GM19468 (cell line): ENCODE results near the gene MCC.

Experiments
- ATAC-seq: cut with Tn5 transposase; IDR thresholded peaks from one replicate; pipeline ENCODE4 v1.9.1; 2021; ENCODE audit warnings: mild to moderate bottlenecking, moderate library complexity, moderate number of reproducible peaks; ENCODE audit not compliant: unreplicated experiment; ENCODE audit errors: extremely low read depth

The MCC gene

DNA sequence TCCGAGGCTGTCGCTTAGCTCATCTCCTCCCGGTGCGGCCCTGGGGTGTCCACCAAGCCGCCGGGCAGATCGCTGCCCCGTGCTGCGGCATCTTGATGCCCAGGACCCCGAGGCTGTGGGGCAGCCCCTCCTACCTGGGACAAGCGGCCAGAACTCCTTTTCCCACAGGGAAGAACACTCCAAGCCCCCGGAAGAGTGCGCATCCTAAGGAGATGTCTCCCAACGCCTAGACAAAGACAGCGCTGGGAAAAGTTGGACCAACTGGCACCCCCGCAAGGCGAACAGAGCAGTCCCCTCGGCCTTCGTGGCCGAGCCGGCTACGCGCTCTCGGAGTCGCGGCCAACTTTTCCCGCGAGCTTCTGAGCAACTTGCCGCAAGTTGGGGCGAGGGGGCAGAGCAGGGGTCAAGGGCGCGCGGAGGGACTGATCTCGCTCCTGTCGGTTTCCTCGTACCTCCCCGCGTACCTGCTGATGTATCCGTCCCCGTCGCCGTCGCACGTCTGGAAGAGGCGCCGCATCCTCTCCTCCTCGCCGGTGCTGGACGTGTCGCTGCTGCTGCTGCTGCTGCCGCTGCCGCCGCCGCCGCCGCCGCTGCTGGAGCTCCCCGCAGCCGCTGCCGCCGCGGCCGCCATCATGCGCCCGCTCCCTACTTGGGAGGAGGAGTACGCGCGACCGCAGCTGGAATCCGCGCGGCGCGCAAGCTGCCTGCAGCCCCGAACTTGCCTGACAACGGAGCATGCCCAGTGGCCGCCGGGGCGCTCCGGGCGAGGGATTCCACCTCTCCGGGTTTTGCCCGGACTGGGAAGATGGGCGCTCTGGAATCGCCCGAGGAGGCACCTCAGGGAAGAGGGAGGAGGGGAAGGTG, at the start of gene MCC:
MCC (minus strand) TSS at position 673 of the 864 bp plus-strand sequence.
- no peak for ATAC-seq

DNA sequence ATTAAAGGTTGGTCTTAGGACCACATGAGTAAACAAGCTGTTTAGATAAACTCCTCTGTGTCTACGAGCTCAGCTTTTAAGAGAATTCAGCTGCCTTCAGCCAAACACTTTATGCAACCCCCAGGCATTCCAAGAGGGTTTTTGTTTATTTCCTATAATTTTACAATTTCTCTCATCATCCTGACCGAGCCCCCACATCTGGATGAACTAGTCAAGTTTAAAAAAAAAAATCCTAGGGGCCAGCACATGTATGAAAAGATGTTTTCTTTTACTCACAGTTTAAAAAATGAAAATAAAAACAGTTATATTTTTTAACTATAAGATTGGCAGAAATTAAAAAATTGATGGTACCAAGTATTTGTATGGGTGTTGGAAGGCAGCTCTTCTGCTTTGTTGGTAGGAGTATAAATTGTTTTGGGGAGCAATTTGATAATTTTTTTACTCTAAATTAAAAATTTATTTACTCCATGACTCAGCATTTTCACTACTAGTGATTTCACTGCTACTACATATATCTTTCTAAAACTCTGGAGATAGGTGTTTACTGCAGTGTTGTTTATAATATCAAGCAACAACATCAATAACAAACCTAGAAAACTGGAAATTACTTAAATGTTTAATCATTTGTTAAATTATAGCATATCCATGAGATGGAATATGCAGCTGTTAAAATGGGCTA, 43.4 kb upstream of the MCC start:
- ATAC-seq = no peak

DNA sequence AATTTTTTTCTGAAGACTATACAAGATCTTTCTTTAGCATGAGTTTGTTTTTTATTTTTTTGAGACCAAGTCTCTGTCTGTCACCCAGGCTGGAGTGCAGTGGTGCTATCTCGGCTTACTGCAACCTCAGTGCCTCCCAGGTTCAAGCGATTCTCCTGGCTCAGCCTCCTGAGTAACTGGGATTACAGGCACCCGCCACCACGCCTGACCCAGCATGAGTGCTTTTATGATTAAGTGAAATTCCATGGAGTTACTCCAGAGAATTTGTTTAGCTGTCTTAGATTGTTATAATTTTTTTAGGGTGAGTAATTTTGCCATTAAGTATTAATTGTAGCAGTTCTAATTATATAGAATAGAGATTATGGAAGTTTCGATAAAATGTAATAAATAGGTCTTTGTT, 39.5 kb upstream of the MCC start:
- ATAC-seq = no peak

DNA sequence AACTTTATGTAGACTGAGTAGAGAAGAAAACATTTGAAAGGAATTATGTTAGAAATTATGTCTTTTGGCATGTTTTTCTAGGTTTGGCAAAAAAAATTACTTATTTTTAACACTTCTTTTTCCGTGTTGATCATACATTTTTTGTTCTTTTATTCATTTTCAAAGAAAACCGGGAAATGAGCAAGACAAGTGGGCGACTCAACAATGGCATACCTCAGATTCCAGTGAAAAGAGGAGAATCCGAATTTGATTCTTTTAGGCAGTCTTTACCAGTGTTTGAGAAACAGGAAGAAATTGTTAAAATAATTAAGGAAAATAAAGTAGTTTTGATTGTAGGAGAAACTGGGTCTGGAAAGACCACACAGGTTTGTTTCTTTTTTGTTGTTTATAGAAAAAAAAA, 38.2 kb upstream of the MCC start:
- ATAC-seq = no peak

DNA sequence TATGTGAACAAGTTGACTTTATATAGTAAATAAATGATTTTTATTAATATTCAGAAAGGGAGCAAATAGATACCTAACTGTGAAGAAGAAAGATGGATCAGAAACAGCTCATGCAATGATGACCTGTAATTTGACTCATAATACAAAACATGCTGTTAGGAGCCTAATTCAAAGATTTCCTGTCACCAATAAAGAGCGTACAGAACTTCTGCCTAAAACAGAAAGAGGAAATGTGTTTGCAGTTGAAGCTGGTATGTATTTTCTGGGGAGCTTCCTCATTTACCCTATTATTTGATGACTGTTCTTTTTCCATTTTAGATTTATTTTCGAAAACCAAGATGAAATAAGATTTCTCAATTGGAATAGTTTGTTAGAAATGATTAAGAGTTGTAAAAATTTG, 36.7 kb upstream of the MCC start:
- no peak for ATAC-seq

DNA sequence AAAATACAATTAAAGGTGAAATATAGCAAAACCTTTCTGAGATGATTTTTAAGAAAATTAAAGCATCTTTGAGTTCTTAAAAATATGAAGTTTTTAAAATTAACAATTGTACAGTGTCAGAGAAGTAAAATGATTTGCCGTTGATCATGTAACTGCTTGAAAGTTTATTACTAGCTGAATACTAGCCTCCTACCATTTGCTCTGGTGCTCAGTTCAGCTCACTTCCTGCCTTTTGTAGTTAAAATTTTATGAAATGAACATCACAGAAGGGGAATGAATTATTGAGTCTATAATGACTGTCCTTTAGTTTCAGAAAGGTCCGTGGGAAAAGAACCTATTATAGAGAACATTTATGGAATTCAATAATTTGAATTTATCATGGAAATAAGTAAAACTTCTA, 34.9 kb upstream of the MCC start:
- ATAC-seq = no peak

DNA sequence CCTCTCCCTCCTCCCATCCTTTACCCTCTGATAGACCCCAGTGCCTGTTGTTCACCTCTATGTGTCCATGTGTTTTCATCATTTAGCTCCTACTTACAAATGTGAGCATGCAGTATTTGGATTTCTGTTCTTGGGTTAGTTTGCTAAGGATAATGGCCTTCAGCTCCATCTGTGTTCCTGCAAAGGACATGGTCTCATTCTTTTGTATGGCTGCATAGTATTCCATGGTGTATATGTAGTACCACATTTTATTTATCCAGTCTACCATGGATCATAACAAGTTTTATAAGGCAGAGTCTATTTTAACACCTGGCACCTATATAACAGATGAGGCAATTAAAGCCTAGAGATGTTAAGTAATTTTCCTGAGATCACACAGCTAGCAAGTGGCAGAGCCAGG, 32.6 kb upstream of the MCC start:
- no peak for ATAC-seq

DNA sequence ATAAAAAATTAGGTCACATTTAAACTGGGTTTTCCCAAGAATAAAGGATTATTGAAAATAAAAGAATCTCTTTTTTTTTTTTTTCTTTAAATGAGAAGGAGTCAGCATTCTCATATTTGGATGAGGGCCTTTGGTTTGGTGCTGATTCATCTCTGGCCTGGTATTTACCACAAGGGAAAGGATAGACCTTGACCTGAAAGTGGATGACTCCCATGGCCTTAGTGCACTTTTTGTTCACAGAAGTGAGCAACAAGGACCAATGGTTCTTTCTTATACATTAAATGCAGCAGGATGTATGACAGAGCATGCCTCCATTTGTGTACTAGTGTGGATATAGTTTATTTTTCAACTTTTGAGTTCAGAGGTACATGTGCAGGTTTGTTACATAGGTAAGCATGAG, 32.2 kb upstream of the MCC start:
- ATAC-seq = peak; percentile 30

DNA sequence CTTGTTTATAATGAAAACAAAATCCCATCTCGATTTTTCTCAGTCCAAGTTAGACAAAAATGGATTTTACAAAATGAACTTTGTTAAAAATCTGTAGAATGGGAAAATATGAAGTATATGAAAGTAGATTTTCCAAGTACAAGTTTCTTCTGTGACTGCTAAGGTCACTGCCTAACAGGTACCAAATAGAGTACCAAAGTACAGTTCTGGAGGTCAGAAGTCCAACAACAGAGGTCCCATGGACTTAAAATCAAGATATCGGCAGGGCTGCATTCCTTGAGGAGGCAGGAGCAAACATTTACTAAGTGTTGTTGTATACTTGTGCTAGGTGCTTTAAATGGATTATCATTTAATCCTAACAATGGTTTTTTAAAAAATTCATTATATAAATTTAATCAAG, 31.2 kb upstream of the MCC start:
- no peak for ATAC-seq

DNA sequence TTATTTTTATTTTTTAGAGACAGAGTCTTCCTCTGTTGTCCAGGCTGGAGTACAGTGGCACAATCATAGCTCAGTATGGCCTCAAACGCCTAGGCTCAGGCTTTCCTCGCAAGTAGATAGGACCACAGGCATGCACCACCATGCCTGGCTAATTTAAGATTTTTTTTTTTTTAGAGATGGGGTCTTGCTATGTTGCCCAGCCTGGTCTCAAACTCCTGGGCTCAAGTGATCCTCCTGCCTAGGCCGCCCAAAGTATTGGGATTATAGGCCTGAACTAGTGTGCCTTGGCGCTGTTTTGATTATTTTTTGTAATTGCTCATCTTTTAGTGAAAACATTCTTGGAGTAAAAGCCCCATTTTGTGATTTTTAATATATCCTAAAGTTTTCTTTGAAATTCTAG, 30.6 kb upstream of the MCC start:
- ATAC-seq = no peak

DNA sequence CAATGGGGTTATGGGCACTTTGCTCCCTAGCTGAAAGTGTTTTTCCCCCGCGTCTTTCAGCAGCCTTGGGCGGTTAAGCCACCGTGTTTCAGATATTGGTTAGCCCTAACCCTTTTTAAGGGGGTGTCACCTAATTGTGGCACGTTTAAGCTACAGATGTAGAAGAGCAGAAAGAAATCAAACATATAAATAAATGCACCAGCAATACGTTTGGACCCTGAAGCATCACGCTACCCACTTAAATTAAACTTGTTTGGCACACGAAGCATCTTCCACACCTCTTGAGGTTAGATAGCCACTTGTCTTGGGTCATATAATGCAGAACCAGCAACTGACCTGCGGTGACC, 26.0 kb upstream of the MCC start:
- ATAC-seq = no peak

DNA sequence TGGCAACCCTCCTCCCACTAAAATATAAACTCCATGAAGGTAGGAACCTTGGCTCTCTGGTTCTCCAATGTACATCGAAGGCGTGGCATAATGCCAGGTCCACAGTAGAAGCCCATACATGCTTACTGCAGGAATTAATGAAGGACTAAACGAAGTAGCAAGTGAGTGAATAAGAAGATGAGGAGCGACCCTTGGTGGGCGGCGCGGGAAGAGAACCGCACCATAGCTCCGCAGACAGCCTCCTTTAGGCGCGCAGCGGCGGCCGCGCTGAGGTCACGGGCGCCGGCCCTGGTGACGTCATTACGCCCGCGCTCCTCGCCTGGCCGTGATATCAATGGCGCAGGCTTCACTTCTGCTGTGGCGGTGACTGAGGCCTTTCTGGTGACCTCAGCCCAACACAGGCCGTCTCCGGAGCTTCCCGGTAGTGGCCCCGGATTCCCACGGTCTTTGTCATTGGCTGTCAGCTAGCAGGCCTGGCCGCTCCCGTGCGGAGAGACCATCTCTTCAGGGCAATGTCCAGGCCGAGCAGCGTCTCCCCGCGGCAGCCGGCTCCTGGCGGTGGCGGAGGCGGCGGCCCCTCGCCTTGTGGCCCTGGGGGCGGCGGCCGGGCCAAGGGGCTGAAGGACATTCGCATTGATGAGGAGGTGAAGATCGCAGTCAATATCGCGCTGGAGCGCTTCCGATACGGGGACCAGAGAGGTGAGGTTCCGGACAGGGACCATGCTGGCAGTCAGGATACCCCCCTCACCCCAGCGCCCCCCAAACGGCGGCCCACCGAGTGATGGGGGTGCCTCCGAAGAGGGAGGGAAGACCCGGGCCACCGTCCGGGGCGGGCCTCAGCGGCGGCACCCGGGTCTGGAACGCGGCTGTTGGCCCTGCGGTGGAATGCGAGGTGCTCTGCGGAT, 25.4 kb upstream of the MCC start, which contains the start of gene YTHDC2:
YTHDC2 (plus strand) TSS at position 311 of the 905 bp plus-strand sequence; CDS start at position 513, 202 bp downstream.
- peak; percentile 99 for ATAC-seq

DNA sequence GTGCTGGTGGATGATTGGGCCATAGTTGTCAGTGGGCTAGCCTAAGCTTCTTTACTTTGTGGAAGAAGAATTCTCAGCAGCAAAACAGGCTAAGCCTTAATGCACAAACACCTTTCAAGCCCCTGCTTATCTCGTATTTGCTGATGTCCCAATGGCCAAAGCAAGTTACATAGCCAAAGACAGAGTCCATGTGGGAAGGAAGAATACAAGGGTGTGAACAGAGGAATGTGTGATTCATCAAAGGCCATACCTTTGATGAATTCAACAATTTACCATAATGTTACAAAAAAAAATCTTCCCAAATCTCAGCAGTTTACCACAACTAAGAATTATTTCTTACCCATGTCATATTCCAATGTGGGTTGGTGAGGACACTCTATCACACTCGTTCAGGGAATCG, 24.1 kb upstream of the MCC start:
- ATAC-seq = no peak

DNA sequence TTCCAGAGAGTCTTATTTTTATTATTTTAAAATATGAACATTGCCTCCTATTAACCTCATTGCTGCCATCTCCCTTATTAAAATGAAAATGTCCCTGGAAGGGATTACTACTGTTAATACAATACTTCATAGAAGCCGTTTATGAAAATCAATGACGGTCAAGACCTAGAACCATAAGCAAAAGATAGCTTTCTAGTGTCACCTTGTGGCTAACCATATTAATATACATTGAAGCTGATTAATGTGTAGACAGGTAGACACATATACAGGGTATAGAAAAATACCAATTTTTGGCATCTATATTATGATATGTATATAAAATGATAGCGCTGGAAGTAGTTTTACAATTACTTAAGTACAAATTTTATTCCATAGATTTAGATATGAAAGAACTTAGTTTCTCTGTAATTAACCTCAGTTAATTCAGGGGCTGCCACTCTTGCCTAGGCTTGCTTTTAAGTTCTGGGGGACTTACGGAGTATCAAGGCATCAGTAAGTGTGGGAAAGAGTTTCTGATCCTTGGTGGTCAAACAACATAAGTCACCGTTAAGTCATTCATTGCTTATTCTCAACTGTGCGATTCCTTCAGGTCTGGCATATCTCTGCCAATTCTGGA, 22.7 kb upstream of the MCC start:
- no peak for ATAC-seq

DNA sequence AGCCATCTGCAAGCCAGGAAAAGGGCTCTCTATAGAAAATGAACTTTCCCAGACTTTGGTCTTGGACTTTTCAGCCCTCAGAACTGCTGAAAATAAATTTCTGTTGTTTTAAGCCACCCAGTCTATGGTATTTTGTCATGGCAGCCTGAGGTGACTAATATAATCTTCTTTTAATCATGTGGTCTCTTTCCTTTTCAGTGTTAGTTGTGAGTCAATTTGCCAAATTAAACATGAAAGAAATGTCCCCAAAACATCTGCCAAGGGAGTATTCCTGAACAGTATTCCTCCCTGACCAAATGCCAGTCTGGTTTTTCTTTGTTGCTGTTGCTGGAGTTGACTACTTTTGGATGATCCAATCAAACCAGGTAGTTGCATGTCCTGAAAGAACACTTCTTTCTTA, 20.5 kb upstream of the MCC start:
- no peak for ATAC-seq

DNA sequence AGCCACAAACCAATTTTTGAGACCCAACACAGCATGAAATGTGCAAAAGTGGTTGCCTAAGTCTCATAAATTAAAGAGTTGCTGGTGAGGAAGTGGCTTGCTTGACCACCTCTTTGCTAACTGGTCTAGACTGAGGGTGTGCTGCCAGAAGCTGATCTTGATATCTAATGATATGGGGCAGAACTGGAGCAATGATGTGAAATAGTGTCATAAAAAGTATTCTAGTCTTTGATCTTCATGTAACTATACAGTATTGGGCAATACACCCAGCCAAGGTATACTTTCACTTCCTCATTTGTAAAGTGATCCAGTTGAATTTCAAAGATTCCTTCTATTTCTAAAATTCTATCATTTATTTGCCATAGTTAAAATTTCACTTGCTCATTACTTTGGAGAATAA, 19.3 kb upstream of the MCC start:
- ATAC-seq = no peak

DNA sequence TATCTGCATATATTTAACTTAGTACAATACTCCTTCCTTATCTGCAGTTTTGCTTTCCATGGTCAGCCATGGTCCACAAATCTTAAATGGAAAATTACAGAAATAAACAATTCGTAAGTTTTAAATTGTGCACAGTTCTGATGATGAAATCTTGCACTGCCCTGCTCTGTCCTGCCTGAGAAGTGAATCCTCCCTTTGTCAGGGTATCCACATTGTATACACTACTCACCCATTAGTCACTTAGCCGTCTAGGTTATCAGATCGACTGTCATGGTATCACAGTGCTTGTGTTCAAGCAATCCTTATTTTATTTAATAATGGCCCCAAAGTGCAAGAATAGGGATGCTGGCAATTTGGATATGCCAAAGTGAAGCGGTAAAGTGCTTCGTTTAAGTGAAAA, 16.9 kb upstream of the MCC start:
- ATAC-seq = no peak

DNA sequence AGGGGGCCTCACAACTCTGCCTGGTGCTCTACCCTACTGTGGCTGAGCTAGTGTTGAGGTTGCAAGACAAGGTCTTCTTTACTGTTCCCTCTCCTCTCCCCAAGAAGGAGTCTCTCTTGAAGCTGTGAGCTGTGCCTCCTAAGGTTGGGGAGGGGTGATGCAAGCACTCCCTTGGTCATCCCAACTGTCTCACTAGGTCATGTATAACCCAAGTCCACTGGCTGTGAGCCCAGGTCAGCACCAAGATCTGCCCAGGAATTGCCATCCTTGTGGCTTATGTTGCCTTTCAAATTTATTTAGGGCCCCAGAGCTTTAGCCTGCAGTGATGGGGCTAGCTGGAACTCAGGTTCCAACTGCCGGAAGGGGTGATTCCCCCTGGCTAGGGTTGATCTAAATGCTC, 14.9 kb upstream of the MCC start:
- ATAC-seq = no peak

DNA sequence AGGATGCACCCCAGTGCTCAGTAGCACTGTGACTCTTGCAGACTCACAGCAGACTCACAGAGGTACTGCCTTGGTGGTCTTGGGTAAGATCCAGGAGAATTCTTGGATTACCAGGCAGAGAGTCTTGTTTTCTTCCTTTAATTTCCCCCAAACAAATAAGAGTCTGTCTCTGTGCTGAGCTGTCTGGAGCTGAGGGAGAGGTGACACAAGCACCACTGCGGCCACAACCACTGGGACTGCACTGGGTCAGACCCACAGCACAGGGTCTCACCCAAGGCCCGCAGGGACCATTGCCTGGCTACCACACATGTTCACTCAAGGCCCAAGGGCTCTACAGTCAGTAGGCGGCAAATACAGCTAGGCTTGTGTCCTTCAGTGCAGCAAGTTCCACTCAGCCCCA, 13.8 kb upstream of the MCC start:
- ATAC-seq = no peak

DNA sequence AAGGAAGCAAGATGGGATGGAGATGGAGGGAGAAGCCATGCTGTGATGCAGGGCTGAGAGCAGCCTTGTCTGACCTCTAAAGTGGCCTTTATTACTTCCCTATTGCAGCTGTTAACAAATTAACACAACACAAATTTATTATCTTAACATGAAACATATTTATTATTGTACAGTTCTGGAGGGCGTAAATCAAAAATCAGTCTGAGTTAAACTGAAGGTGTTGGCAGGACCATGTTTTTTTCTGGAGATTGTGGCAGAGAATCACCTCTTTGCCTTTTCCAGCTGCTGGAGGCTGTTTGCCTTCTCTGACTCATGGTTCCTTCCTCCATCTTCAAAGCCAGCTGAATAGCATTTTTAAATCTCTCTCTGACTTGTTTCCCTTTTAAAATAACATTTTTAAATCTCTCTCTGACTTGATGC, 7.2 kb upstream of the MCC start:
- no peak for ATAC-seq
